T47D (cell line): Measurements from ENCODE around the gene ECE1.

ENCODE experiments used
- DNase-seq, 2 experiments: peaks; one replicate each; pipeline versions ENCODE4 v3.0.0 to v3.0.0-alpha.2; 2011 to 2012; ENCODE audit warnings: low read depth in 1 of 2, low spot score in 1 of 2
- JUND ChIP-seq: IDR thresholded peaks from 2 replicates; pipeline ENCODE4 v1.6.1; 2012; ENCODE audit warnings: low read depth
- in situ Hi-C: cut with HindIII; loops from 2 replicates; pipeline ENCODE4 v1.10.0; 2016; ENCODE audit warnings: low sequenced_read_pairs, low pct_unique_long_range_greater_than_20kb

ECE1 gene

GRCh38 chr1:21289700-21290545, at the start of gene ECE1:
TSS of gene ECE1 (minus strand) at chr1:21290463. CDS start at chr1:21290414, 49 bp downstream.
- DNase-seq: peak; percentile 28 to 43
- in situ Hi-C loops: no loop called here
- no peak for TF ChIP-seq JUND

- TF ChIP-seq JUND: no peak
- in situ Hi-C loops: no loop called here
Observed at GRCh38 chr1:21339356-21340229, 49.3 kb upstream of the ECE1 start.

GRCh38 chr1:21338573-21339355, 48.5 kb upstream of the ECE1 start:
- peak in 1 of 2 experiments; percentile 76 for DNase-seq
- TF ChIP-seq JUND: no peak
- in situ Hi-C loops: no loop called here

More at GRCh38 chr1:21339356-21340229, 49.3 kb upstream of the ECE1 start:
- DNase-seq: no peak

GRCh38 chr1:21337928-21338572, 47.8 kb upstream of the ECE1 start:
- TF ChIP-seq JUND: no peak
- in situ Hi-C loops: no loop called here
- DNase-seq: no peak

GRCh38 chr1:21337454-21337927, 47.2 kb upstream of the ECE1 start:
- DNase-seq: peak in 1 of 2 experiments; percentile 21
- TF ChIP-seq JUND: no peak
- in situ Hi-C loops: no loop called here

GRCh38 chr1:21337010-21337437, 46.8 kb upstream of the ECE1 start:
- in situ Hi-C loops: no loop called here
- no peak for DNase-seq
- no peak for TF ChIP-seq JUND

- DNase-seq: peak in 1 of 2 experiments; percentile 34
- no peak for TF ChIP-seq JUND
- in situ Hi-C loops: no loop called here
Observed at GRCh38 chr1:21335750-21336224, 45.5 kb upstream of the ECE1 start.

- no peak for DNase-seq
- no peak for TF ChIP-seq JUND
- in situ Hi-C loops: no loop called here
Observed at GRCh38 chr1:21335088-21335691, 44.9 kb upstream of the ECE1 start.

- in situ Hi-C loops: no loop called here
- DNase-seq: peak in 1 of 2 experiments; percentile 49
- TF ChIP-seq JUND: no peak
Observed at GRCh38 chr1:21334214-21335087, 44.2 kb upstream of the ECE1 start.

GRCh38 chr1:21333824-21334213, 43.6 kb upstream of the ECE1 start:
- in situ Hi-C loops: no loop called here
- no peak for TF ChIP-seq JUND
- DNase-seq: no peak
